ENCODE data around the gene FFAR2.

The FFAR2 gene

DNA sequence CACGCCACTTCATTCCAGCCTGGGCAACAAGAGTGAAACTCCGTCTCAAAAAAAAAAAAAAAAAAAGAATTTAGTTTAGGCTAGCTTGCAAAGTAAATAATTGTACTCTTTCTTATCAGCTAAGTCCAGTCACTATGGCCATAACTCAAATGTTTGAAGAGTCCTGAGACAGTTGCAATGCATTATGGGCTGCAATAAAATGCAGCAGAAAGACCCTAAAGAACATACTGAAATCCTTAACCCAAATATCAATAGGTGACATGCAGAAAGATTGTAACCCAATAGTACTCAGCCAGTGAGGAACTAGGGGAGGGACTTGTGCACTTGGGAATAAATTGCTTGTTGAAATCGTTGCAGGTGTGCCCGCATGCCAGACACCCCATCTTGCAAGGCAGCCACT lies 20.9 kb upstream of the FFAR2 start:
- no peak for DNase-seq

DNA sequence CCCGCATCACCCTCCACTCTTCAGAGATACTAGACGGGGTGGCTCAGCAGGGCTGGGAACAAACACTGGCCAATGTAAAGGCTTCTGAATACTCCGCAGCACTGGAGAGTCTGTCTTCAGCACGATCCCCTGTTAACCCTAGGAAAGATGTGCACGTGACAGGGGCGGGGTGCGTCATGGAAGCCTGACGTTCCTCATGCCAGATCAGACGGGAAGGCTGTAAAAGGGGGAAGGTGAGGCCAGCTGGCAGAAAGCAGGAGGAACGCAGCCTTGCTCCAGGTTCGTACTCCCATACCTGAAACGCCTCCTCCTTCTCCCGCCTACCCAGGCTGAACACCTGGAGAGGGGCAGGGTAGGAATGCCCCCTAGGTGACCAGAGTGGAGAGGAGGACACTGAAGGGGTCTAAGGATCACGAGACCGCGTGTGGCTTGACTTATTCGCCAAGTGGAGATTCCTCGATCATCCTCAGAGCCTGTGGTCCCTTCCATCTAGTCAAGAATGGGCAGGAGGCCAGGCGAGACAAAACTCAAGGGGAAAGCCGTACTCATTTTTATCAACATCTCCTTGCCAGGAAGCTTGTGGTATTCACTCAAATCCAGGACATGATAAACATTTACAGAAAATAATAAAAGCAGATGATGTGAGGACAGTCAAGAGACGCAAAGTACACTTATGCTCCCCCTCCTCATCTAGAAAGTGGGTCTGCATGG lies 18.2 kb upstream of the FFAR2 start:
- DNase-seq: no peak

- no peak for DNase-seq
Measured at GRCh38 chr19:35430409-35431144, 17.5 kb upstream of the FFAR2 start.

GRCh38 chr19:35431145-35431807 lies 16.8 kb upstream of the FFAR2 start:
- no peak for DNase-seq

DNA sequence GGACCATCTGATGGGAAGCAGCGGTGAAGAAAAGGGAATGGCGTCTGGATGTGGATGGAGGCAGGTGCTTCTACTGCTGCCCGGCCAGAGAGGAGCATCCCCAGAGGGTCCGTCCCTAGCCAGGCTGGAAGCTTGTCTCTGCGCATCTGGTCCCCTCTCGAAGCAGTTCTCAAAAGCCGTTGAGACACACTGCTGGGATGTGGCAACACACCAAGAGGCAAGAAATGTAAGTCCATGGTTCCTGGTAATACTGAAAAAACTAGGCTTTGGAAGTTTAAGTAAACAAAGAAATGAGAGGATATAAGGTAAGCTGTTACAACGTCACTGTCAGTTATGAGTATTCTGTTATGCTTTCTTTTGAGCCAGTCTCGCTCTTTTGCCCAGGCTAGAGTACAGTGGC lies 15.1 kb upstream of the FFAR2 start:
- no peak for DNase-seq

DNA sequence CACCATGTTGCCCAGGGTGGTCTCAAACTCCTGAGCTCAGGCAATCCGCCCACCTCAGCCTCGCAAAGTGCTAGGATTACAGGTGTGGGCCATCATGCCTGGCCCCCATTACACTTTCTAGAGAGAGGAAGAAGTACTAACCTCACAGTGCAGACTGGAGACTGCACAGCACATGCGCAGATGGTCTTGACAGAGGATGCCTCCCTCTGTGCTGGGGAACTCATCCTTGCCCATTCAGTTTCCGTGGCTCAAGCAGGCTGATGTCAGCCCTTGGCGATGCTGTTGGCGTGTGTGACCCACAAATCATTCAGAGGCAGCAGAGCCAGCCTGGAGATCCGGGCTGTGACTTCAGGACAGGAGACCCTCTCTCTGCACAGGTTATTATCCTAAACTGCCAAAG lies 14.6 kb upstream of the FFAR2 start:
- DNase-seq: no peak

DNA sequence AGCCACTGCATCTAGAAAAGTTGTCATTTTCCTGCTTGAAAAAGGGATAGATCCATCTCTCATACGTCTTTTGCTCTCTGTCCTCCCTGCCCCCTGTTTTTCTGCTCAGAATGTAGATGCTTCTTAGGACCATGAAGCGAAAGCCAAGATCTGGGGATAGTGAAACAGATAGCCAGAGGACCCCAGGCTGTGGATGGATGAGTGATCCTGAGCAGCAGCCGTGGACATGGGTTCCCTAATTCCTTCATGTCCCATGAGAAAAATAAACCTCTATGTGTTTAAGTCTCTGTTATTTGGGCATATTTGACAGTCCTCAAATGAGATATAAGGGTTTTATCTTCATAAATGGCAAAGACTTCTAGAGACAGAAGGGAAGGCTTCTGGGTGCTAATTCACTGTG lies 12.2 kb upstream of the FFAR2 start:
- no peak for DNase-seq

GRCh38 chr19:35436477-35437405 lies 11.3 kb upstream of the FFAR2 start:
- no peak for DNase-seq

GRCh38 chr19:35437406-35437951 lies 10.6 kb upstream of the FFAR2 start:
- DNase-seq: no peak

DNA sequence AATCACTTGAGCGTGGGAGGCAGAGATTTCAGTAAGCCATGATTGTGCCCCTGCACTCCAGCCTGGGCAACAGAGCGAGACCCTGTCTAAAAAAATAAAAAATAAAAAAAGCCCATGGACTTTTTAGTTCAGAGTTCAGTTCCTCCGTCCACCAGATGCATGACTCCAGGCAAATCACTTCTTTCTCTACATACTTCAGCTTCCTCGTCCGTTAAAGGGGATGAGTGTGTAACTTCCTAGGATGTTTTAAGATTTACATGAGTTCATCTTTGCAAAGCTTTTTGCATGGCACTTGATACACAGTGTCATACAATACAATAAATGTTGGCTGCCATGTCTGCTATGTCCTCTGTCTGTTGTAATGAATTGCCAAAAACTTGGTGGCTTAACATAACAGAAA lies 10.0 kb upstream of the FFAR2 start:
- DNase-seq: no peak

GRCh38 chr19:35438527-35438926 lies 9.5 kb upstream of the FFAR2 start:
- no peak for DNase-seq

DNA sequence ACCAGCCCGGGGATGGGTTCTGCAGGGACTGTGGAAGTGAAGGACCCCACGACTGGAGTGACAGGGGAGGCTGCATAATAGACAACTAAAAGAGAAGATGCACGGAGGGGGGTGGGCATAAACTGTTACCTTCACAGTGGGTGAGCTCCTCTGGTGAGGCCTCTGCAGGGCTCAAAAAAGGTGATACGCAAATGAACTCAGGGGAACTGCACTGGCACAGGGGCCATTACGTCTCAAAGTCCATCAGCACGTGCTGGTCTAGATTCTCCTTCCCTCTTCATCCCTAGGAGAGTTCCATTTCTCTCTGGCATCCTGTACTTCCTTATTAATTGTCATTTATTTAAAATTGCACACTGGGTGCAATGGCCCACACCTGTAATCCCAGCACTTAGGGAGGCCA lies 8.1 kb upstream of the FFAR2 start:
- no peak for DNase-seq

- no peak for DNase-seq
Measured at GRCh38 chr19:35442091-35442490, 6.0 kb upstream of the FFAR2 start.

- no peak for DNase-seq
Measured at GRCh38 chr19:35444735-35445134, 3.3 kb upstream of the FFAR2 start.

DNA sequence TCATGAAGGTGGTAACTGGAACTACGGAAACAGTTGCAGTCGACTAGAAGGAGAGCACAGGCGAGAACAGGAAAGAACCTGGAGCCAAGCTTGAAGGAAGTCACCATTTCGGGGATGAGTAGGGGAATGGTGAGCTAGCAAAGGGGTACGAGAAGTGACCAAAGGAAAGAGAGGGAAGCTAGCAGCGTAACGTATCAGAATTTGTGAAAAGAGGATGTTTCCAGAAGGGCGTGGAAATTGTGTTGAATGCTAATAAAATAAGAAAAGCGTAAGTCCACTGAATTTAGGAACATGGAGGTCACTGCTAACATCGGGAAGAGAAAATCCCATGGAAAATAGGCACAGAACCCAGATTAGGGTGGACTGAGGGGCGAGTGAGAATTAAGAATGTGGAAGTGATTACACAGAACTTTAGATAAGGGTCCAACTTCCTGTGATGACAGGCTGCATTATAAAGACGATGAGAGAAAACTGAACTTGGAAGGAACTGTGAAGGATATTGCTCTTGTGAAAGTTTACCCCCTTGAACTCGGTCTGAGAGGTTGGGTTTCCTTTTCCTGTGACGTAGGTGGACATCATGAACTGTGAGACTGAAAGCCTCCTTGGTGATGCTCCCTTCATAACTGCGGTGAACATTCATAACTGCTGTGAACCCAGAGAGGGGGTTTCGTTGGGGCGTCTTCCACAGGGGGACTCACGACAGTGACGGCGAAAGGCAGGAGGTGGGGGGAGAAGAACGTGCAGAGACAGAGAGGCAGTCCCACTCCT lies 2.0 kb upstream of the FFAR2 start:
- no peak for DNase-seq

- DNase-seq: no peak
Measured at GRCh38 chr19:35449359-35450043, 1.4 kb downstream of the FFAR2 start.

DNA sequence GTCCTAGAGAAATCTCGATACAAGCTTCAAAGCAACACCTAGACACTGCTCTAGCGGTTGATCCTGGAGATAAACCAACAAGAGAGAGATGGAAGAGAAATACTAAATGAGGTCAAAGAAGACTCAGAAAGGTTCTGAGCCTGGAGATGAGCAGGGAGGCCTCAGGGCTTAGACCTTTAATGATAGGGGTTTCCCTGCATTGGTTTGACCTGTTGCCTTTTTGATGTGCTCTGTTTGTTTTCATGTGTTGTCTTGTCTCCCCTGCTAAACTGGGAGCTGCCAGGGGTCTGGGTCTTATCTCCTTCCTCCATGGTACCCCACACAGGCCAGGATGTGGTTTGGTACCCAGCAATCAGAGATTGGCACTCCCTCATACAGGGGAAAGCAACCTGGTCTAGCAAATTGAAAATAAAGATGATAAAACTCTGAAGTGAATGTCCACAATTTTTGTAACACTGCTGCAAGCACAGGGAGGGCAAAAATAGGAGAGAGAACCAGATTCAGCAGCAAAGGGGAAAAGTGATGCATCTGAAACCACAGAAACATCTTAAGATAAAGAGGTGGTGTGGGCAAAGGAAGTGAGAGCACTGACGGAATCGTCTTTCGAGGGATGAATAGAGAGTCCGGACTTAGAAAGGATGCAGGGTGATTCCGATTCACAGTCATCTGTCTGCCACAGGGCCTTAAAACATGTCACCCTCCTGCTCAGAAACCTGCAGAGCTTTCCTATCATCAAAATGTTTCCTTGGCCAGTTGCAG lies 3.5 kb downstream of the FFAR2 start:
- no peak for DNase-seq

DNA sequence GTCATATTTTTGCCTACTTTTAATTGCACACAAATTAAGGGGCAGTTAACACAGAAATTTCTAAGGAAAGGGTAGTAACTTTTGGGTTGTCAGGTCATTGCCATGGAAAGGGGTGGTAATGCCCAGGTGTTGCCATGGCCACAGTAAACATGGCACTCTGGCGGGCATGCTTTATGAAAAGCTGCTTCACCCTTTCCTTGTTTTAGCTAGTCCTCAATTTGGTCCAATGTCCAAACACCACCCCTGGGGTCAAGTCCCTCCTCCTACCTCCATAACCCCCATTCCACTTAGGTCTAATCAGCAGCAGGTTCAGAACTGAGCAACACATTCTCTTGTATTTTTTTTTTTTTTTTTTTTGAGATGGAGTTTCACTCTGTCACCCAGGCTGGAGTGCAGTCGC lies 6.6 kb downstream of the FFAR2 start:
- no peak for DNase-seq

- no peak for DNase-seq
Measured at GRCh38 chr19:35455616-35456201, 7.7 kb downstream of the FFAR2 start.

DNA sequence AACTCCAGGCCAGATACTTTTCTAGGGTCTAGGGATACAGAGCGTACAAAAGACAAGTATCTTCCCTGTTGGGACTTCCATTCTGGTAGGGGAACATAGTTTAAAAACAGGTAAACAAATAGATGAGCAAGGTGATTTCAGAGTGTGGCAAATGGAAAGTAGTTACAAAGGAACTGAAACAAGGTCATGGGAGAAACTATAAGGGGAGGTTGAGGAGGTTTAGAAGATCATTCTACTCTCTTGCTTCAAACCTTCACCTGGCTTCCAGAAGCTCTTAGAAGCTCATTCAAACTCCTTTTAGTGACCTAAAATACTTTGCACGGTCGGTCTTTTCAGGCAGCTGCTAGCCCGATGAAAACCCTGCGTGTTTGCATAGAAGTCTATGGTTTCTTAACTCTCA lies 9.1 kb downstream of the FFAR2 start:
- DNase-seq: no peak

Data from NCI-H524 (cell line).